K562 (cell line): Measurements from ENCODE around the gene CPNE1. TPM values are rescaled to one million over a fixed set of nuclear protein-coding genes. Genes with fewer than 3 reads are reported as not detected.

Source experiments
- ATAC-seq: fragments of 200-7000 bp; cut with Tn5 transposase; 3 replicates; pipeline ENCODE4 v1.9.1; 2020; ENCODE audit warnings: moderate library complexity
- BruUV-seq: library from RNA; stranded (reverse); fragments of 400-500 nt; replicated peaks from 2 replicates; lab custom pipeline; 2021; lab: Mats Ljungman, UMichigan
- CTCF ChIA-PET: fragments of 300-600 bp; formaldehyde crosslinking; extraction: SDS; loops from one replicate; lab custom pipeline; 2021; ENCODE audit warnings: low intra/inter-chr PET ratio; lab: Yijun Ruan, JAX
- POLR2A ChIA-PET: fragments of 300-600, 350-650 bp; sonication (Branson Sonifier 250); formaldehyde crosslinking; extraction: SDS; loops from one replicate; lab custom pipeline; 2021; ENCODE audit warnings: antibody characterized with exemption, inconsistent platforms; lab: Yijun Ruan, JAX
- DNase-seq, 4 experiments: peaks; one replicate each; pipeline versions ENCODE4 v3.0.0 to v3.0.0-alpha.2; 2011 to 2018; ENCODE audit warnings: low spot score in 3 of 4, mixed read lengths in 3 of 4; ENCODE audit errors: extremely low read depth in 1 of 4
- FAIRE-seq: peaks from 2 replicates; lab custom pipeline; 2011; peaks lifted over from hg19 to GRCh38; lab: Jason Lieb, UNC
- H2AFZ ChIP-seq: 2 replicates; pipeline ENCODE4 v1.6.0; 2011; ENCODE audit warnings: low read depth, low read length, control low read depth, inconsistent platforms
- H3K27ac ChIP-seq: fragments of 200-600 bp; 3 replicates; pipeline ENCODE4 v1.8.0; 2011; ENCODE audit warnings: low read depth, mild to moderate bottlenecking, control low read depth, inconsistent platforms, low read length, moderate library complexity, mixed read lengths; ENCODE audit errors: extremely low read depth
- H3K27me3 ChIP-seq, 2 experiments: fragments of 300-600 bp in 1 of 2; 2 replicates in 1 of 2; 3 replicates in 1 of 2; pipeline versions ENCODE4 v1.6.0 to v1.8.0; 2011; ENCODE audit warnings: inconsistent platforms in 2 of 2, low read length in 2 of 2, mild to moderate bottlenecking in 1 of 2, mixed read lengths in 1 of 2, moderate library complexity in 1 of 2; ENCODE audit not compliant: control insufficient read depth in 2 of 2, insufficient read depth in 2 of 2
- H3K36me3 ChIP-seq: fragments of 300-600 bp; 3 replicates; pipeline ENCODE4 v1.8.0; 2011; ENCODE audit warnings: mild to moderate bottlenecking, low read length, inconsistent platforms; ENCODE audit not compliant: control insufficient read depth, insufficient read depth
- H3K4me1 ChIP-seq, 2 experiments: fragments of 200-600 bp in 1 of 2; replicated peaks in 1 of 2; 2 replicates in 1 of 2; 3 replicates in 1 of 2; pipeline versions ENCODE4 v1.5.1 to v1.8.0; 2011; ENCODE audit warnings: inconsistent platforms in 2 of 2, low read length in 2 of 2, mild to moderate bottlenecking in 1 of 2, mixed read lengths in 1 of 2, moderate library complexity in 1 of 2; ENCODE audit not compliant: control insufficient read depth in 2 of 2, insufficient read depth in 2 of 2
- H3K4me2 ChIP-seq: 2 replicates; pipeline ENCODE4 v1.6.1; 2011; ENCODE audit warnings: low read length, control low read depth, inconsistent platforms, mixed read lengths; ENCODE audit not compliant: insufficient read depth
- H3K4me3 ChIP-seq: fragments of 200-600 bp; sonication (generic), shearing (Covaris generic); 2 replicates; pipeline ENCODE4 v1.5.1; 2016; ENCODE audit warnings: control low read depth, inconsistent platforms
- H3K79me2 ChIP-seq: fragments of 200-600 bp; 3 replicates; pipeline ENCODE4 v1.8.0; 2011; ENCODE audit warnings: low read length, inconsistent platforms; ENCODE audit not compliant: control insufficient read depth, insufficient read depth
- H3K9ac ChIP-seq, 2 experiments: 2 replicates each; pipeline versions ENCODE4 v1.6.0 to v1.6.1; 2011; ENCODE audit warnings: low read depth in 2 of 2, low read length in 2 of 2, control low read depth in 1 of 2, inconsistent platforms in 1 of 2, mild to moderate bottlenecking in 1 of 2, mixed read lengths in 1 of 2; ENCODE audit not compliant: insufficient read depth in 1 of 2
- H3K9me1 ChIP-seq: one replicate; pipeline ENCODE4 v1.6.0; 2011; ENCODE audit warnings: inconsistent platforms, mild to moderate bottlenecking, low read length, moderate library complexity; ENCODE audit not compliant: control insufficient read depth, insufficient read depth
- H3K9me3 ChIP-seq: replicated peaks from 2 replicates; pipeline ENCODE4 v1.5.1; 2011; ENCODE audit warnings: low read depth, low read length, inconsistent platforms; ENCODE audit not compliant: control insufficient read depth, insufficient read depth
- H4K20me1 ChIP-seq: replicated peaks from 2 replicates; pipeline ENCODE4 v1.6.1; 2011; ENCODE audit warnings: low read length, inconsistent platforms, mixed read lengths; ENCODE audit not compliant: control insufficient read depth, insufficient read depth
- ELK3 ChIP-seq: fragments of 450-650 bp; formaldehyde crosslinking; IDR thresholded peaks from 2 replicates; pipeline ENCODE4 v1.4.0; 2020; ENCODE audit warnings: mild to moderate bottlenecking
- RBM39 ChIP-seq: fragments of 200-400 bp; formaldehyde crosslinking; optimal IDR thresholded peaks from 2 replicates; pipeline ENCODE3; 2018; ENCODE audit warnings: low read depth, low read length
- SMAD4 ChIP-seq: fragments of 250-450 bp; sonication (Bioruptor Pico); conservative IDR thresholded peaks from 2 replicates; pipeline ENCODE4 v1.8.0; 2021; ENCODE audit warnings: inconsistent platforms, mild to moderate bottlenecking, moderate library complexity
- ZNF766 ChIP-seq: fragments of 200-800 bp; sonication (Bioruptor generic); conservative IDR thresholded peaks from 2 replicates; pipeline ENCODE4 v1.6.1; 2016; ENCODE audit warnings: missing genetic modification characterization, missing compliant biosample characterization
- WGBS: fragments of 100-300 bp; shearing (Covaris generic); methylation state at CpG from one replicate; pipeline ENCODE4 v1.1.6; 2016; ENCODE audit warnings: low coverage, mixed read lengths; ENCODE audit not compliant: insufficient coverage; ENCODE audit errors: missing lambda C conversion rate; 5-methylcytosine and 5-hydroxymethylcytosine counted together
- in situ Hi-C: fragments of 300-500 bp; cut with MboI; formaldehyde crosslinking; loops from 4 replicates; pipeline ENCODE4 v1.15.0; 2018; ENCODE audit warnings: inconsistent platforms, mixed read lengths
- intact Hi-C: fragments of 100-400 bp; cut with micrococcal nuclease; formaldehyde crosslinking; loops from 2 replicates; pipeline ENCODE4 v1.14.2; 2022
- polyA plus RNA-seq, 8 experiments: library from polyadenylated mRNA; depleted of rRNA in 4 of 8; stranded (reverse) in 5 of 8; unstranded in 3 of 8; fragments of >200 nt; fragmentation: Nextera tagmentation in 2 of 8; fragmentation: Illumina TruSeq in 1 of 8; extraction: Ambion mirVana in 2 of 8; extraction: Trizol in 1 of 8; gene quantifications; 2 replicates each; pipeline versions ENCODE4 v1.2.1 to v1.2.3, GENCODE V29; 2011 to 2014; ENCODE audit warnings: inconsistent platforms in 1 of 8, missing spikeins in 1 of 8
- total RNA-seq, 7 experiments: library from RNA; depleted of rRNA in 6 of 7; stranded (reverse); fragments of >200 nt in 6 of 7; fragmentation: Illumina TruSeq in 2 of 7; extraction: Trizol in 2 of 7; gene quantifications; 2 replicates each; pipeline versions ENCODE4 v1.2.1 to v1.2.3, GENCODE V29; 2011 to 2021; ENCODE audit warnings: low replicate concordance in 1 of 7

CPNE1 gene
- total and polyA plus RNA-seq, 9 of the 15 experiments (the other 6 are each of a cell fraction or from before 2014, with no cell fraction given), result 42.1 to 102 (median 56.0) TPM

- no peak for ATAC-seq
- POLR2A ChIA-PET, result interaction anchor here (0.7 to 12.6 kb wide), 13 partner anchors 8 to 39 kb away, joined by 3 to 102 read pairs (median 5); no protein-coding TSS in a partner anchor
Measured at GRCh38 chr20:35699957-35700624, 35.4 kb upstream of the CPNE1 start.

More at GRCh38 chr20:35699957-35700624, 35.4 kb upstream of the CPNE1 start:
- intact Hi-C loops (loop anchor here (2.0 kb wide), 1 partner anchor 83 kb away; no protein-coding TSS in a partner anchor), in situ Hi-C loops (no loop called here)
- Histone ChIP-seq H3K79me2 (peaks cover 44% of the 10 kb centered on the region), H3K9me3 (no peaks in the 10 kb centered on the region), H3K4me1 (peaks cover 10 to 14% of the 10 kb centered on the region in 2 experiments; a peak in 4 of 5 replicates), H3K4me2 (peak overlapping the region; percentile 98), H3K4me3 (peak overlapping the region; percentile 96), H4K20me1 (no peaks in the 10 kb centered on the region; the same call in 1 of the 2 replicates), H3K9me1 (no peaks in the 10 kb centered on the region), H3K36me3 (peaks cover 68% of the 10 kb centered on the region), H3K27me3 (no peaks in the 10 kb centered on the region), H2AFZ (peak overlapping the region; percentile 91), H3K27ac (peak overlapping the region; percentile 92), H3K9ac (peak overlapping the region; percentile 97)
- no peak for DNase-seq
- BruUV-seq, result no TSS peak
- no peak for FAIRE-seq
- CTCF ChIA-PET, result interaction anchor here (0.6 kb wide), 1 partner anchor 66 kb away, joined by 3 read pairs; no protein-coding TSS in a partner anchor
- TF ChIP-seq ELK3 (CRISPR knock-in tag) (0 out of 2 replicates have a peak, but pooled peaks have one; percentile 17), RBM39 (no peak), ZNF766 (CRISPR knock-in tag) (no peak), SMAD4 (CRISPR knock-in tag) (no peak)
- WGBS, result 4% methylated on average over 6 of the region's 6 CpGs
